Measurements from ENCODE around the gene RERE. TPM values are rescaled to one million over a fixed set of nuclear protein-coding genes. Genes with fewer than 3 reads are reported as not detected.

The RERE gene
- total RNA-seq, 1 experiment from 2014 or later, result 73.4 TPM

DNA sequence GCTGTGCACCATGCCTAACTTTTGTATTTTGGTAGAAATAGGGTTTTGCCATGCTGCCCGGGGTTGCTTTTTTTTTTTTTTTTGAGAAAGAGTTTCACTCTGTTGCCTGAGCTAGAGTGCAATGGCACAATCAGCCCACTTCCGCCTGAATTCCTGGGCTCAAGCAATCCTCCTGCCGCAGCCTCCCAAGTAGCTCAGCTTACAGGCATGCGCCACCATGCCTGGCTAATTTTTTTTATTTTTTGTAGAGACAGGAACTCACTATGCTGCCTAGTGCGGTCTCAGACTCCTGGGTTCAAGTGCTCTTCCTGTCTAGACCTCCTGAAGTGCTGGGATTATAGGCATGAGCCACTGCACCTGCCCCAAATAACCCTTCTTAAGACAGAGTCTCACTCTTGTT is 346.0 kb downstream of the RERE start:
- no peaks in the 10 kb centered on the region; the same call in 1 of the 2 replicates for H4K20me1 ChIP-seq (ENCODE audit: insufficient read depth)
- ChIA-PET POLR2A (ENCODE audit: unreplicated experiment) (no interaction called here), CTCF (interaction anchor here (0.6 kb wide), 1 partner anchor 377 kb away, joined by 4 read pairs; no protein-coding TSS in a partner anchor)
- no TSS peak for BruUV-seq (replicated peaks)
- H3K27ac ChIP-seq, result no peak overlapping the region
- H3K27me3 ChIP-seq (ENCODE audit: insufficient read depth, low read depth), result no peaks in the 10 kb centered on the region
- no peaks in the 10 kb centered on the region for H3F3A ChIP-seq (ENCODE audit: insufficient read depth, low read depth)
- TF ChIP-seq EZH2 (IDR thresholded peaks at IDR 0.05; ENCODE audit: low read depth), result no peak
- TF ChIP-seq, protein P1, sequence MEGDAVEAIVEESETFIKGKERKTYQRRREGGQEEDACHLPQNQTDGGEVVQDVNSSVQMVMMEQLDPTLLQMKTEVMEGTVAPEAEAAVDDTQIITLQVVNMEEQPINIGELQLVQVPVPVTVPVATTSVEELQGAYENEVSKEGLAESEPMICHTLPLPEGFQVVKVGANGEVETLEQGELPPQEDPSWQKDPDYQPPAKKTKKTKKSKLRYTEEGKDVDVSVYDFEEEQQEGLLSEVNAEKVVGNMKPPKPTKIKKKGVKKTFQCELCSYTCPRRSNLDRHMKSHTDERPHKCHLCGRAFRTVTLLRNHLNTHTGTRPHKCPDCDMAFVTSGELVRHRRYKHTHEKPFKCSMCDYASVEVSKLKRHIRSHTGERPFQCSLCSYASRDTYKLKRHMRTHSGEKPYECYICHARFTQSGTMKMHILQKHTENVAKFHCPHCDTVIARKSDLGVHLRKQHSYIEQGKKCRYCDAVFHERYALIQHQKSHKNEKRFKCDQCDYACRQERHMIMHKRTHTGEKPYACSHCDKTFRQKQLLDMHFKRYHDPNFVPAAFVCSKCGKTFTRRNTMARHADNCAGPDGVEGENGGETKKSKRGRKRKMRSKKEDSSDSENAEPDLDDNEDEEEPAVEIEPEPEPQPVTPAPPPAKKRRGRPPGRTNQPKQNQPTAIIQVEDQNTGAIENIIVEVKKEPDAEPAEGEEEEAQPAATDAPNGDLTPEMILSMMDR (conservative IDR thresholded peaks at IDR 0.05), result no peak
- H3K4me3 ChIP-seq, result no peak overlapping the region
- intact Hi-C loops (cut with micrococcal nuclease; ENCODE audit: unreplicated experiment), result no loop called here
- H2AFZ ChIP-seq, result no peak overlapping the region
- H3K4me1 ChIP-seq (replicated peaks; ENCODE audit: insufficient read depth), result peaks cover 21% of the 10 kb centered on the region; the same call in 1 of the 2 replicates
- H3K4me2 ChIP-seq, result no peak overlapping the region
- no peak for DNase-seq
- H3K9me3 ChIP-seq (ENCODE audit: insufficient read depth, low read depth), result no peaks in the 10 kb centered on the region
- no peaks in the 10 kb centered on the region for H3K36me3 ChIP-seq (ENCODE audit: low read depth)
- H3K9me2 ChIP-seq (ENCODE audit: insufficient read depth), result no peaks in the 10 kb centered on the region
- H3K79me2 ChIP-seq (ENCODE audit: low read depth), result no peaks in the 10 kb centered on the region

DNA sequence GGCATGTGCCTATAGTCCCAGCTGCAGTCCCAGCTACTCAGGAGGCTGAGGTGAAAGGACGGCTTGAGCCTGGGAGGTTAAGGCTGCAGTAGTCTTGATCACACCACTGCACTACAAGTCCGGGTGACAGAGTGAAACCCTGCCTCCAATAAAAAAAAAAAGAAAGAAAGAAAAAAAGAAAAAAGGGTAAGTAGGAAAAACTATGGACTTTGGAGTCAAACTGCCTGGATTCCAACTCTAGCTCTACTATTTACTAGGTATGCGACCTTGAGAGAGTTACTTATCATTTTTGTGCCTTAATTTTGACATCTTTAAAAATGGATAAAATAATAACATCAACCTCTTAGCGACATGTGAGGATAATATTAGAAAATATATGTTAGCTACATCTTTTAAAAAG is 348.7 kb downstream of the RERE start:
- TF ChIP-seq EZH2 (IDR thresholded peaks at IDR 0.05; ENCODE audit: low read depth), result no peak
- TF ChIP-seq, protein P1 (conservative IDR thresholded peaks at IDR 0.05), result no peak

DNA sequence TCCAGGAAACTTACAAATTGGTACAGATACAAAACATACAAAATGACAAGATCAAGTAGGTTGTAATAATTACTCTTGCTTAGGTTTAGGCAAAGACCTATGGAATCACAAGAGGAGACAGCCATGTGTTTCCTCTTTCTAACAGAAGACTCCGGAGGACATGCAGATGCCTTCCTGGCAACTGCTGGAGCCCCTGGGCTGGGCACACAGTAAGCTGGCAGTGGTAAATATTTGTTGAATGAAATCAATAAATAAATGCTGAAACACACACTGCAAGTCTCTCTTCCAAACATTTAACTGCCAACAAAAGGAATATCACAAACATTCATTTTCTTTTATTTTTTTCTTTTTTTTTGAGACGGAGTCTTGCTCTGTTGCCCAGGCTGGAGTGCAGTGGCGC is 350.1 kb downstream of the RERE start:
- Histone ChIP-seq H4K20me1 (ENCODE audit: insufficient read depth) (no peaks in the 10 kb centered on the region), H3K79me2 (ENCODE audit: low read depth) (no peaks in the 10 kb centered on the region), H3K27me3 (ENCODE audit: insufficient read depth, low read depth) (no peaks in the 10 kb centered on the region), H3K27ac (no peak overlapping the region), H3K4me2 (no peak overlapping the region), H3K4me3 (no peak overlapping the region), H3K36me3 (ENCODE audit: low read depth) (no peaks in the 10 kb centered on the region), H3K9me2 (ENCODE audit: insufficient read depth) (no peaks in the 10 kb centered on the region), H3F3A (ENCODE audit: insufficient read depth, low read depth) (no peaks in the 10 kb centered on the region), H3K4me1 (replicated peaks; ENCODE audit: insufficient read depth) (peaks cover 14% of the 10 kb centered on the region; the same call in 1 of the 2 replicates), H2AFZ (no peak overlapping the region), H3K9me3 (ENCODE audit: insufficient read depth, low read depth) (no peaks in the 10 kb centered on the region)
- no peak for DNase-seq
- ChIA-PET CTCF (interaction anchor here (0.6 kb wide), 1 partner anchor 256 kb away, joined by 3 read pairs; no protein-coding TSS in a partner anchor), POLR2A (ENCODE audit: unreplicated experiment) (no interaction called here)
- intact Hi-C loops (cut with micrococcal nuclease; ENCODE audit: unreplicated experiment), result no loop called here
- no TSS peak for BruUV-seq (replicated peaks)
- TF ChIP-seq EZH2 (IDR thresholded peaks at IDR 0.05; ENCODE audit: low read depth), result no peak
- TF ChIP-seq, protein P1 (conservative IDR thresholded peaks at IDR 0.05), result no peak

More for the DNA sequence above, 348.7 kb downstream of the RERE start:
- Histone ChIP-seq H3K4me3 (no peak overlapping the region), H3K79me2 (ENCODE audit: low read depth) (no peaks in the 10 kb centered on the region), H2AFZ (no peak overlapping the region), H3K4me1 (replicated peaks; ENCODE audit: insufficient read depth) (peaks cover 21% of the 10 kb centered on the region; the same call in 1 of the 2 replicates), H3K27me3 (ENCODE audit: insufficient read depth, low read depth) (no peaks in the 10 kb centered on the region), H4K20me1 (ENCODE audit: insufficient read depth) (no peaks in the 10 kb centered on the region), H3K4me2 (no peak overlapping the region), H3K27ac (no peak overlapping the region), H3F3A (ENCODE audit: insufficient read depth, low read depth) (no peaks in the 10 kb centered on the region), H3K9me2 (ENCODE audit: insufficient read depth) (no peaks in the 10 kb centered on the region), H3K36me3 (ENCODE audit: low read depth) (no peaks in the 10 kb centered on the region), H3K9me3 (ENCODE audit: insufficient read depth, low read depth) (no peaks in the 10 kb centered on the region)
- intact Hi-C loops (cut with micrococcal nuclease; ENCODE audit: unreplicated experiment), result no loop called here
- DNase-seq, result no peak
- BruUV-seq (replicated peaks), result no TSS peak
- CTCF ChIA-PET, result no interaction called here
- POLR2A ChIA-PET (ENCODE audit: unreplicated experiment), result no interaction called here

All from PC-9 (cell line).